GM12872 (cell line): ENCODE measurements around the gene OXCT2.

Experiments
- TF ChIP-seq, protein P1 (sequence below): IDR thresholded peaks from 3 replicates; pipeline ENCODE4 v1.5.1; 2011; ENCODE audit warnings: low read depth, mild to moderate bottlenecking, low read length, moderate library complexity; ENCODE audit not compliant: insufficient read depth

The OXCT2 gene

DNA sequence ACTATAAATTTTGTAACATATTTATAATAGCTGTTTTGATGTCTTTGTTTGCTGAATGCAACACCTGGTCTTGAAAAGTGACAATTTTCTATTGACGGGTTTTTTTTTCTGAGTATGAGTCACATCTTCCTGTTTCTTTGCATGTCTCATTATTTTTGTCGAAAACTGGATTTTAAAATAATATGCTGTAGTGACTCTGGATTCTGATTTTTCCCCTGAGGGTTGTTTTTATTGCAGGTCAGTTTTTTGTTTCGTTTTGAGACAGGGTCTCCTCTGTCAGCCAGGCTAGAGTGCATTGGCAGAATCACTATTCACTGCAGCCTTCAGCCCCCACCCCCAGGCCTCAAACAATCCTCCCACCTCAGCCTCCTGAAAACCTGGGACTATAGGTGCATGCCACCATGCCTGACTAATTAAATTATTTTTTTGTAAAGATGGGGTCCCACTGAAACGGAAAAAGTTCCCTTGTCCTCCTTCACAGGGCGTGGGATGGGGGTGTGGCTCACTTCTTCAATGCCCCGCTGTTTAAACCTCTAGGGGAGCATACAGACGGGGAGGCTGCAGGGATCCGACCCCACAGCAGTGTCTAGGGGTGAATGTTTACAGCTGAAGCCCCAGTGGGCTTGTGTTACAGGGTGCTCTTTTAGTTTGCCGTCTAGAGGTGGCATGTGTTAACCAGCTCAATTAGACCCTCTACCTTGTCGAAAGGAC lies 43.8 kb downstream of the OXCT2 start:
- TF ChIP-seq, protein P1, sequence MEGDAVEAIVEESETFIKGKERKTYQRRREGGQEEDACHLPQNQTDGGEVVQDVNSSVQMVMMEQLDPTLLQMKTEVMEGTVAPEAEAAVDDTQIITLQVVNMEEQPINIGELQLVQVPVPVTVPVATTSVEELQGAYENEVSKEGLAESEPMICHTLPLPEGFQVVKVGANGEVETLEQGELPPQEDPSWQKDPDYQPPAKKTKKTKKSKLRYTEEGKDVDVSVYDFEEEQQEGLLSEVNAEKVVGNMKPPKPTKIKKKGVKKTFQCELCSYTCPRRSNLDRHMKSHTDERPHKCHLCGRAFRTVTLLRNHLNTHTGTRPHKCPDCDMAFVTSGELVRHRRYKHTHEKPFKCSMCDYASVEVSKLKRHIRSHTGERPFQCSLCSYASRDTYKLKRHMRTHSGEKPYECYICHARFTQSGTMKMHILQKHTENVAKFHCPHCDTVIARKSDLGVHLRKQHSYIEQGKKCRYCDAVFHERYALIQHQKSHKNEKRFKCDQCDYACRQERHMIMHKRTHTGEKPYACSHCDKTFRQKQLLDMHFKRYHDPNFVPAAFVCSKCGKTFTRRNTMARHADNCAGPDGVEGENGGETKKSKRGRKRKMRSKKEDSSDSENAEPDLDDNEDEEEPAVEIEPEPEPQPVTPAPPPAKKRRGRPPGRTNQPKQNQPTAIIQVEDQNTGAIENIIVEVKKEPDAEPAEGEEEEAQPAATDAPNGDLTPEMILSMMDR: no peak

DNA sequence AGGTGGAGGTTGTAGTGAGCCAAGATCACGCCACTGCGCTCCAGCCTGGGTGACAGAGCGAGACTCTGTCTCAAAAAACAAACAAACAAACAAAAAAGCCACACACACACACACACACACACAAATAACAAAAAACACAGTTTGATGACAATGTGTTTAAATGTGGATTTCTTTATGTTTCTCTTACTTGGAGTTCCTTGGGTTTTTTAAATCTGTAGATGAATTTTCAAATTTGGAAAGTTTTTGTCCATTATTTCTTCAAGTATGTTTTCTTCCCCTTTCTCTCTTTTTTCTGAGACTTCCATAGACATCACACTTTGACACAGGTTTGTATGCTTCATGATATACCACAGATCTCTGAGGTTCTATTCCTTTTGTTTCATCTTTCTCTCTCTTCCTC lies 44.5 kb downstream of the OXCT2 start:
- TF ChIP-seq, protein P1: no peak

DNA sequence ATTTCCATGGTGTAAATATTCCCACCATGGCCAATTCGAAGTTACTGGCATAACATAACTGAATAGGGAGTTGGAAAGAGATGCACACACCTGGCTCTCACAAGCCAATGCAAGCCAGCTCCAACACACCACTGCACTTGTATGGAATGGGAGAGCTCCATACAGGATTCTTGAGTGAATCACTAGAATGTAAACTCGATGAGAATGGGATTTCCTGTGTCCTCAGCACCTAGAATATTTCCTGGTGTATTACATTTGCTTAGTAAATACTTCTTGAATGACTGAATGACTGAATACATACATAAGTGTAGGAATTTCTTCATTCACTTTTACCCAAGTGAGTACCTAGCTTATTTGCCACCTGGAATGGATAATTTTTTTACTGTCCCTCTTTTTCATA lies 48.7 kb downstream of the OXCT2 start:
- TF ChIP-seq, protein P1: no peak

DNA sequence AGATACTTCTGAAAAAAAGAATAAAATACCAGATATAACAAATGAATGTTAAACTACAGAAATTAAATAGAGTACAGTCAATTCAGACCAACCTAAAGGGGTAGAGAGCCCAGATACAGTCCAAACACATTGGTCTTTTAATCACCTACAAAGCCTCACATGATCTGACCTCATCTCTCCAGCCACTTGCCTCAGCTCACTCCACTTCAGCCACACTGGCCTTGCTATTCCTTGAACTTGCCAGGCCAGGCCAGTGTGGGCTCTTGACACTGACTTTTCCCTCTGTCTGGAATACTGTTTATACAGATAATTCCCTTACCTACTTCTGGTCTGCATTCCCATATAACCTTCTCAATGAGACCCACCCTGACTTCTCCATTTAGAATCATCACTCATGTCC lies 49.5 kb downstream of the OXCT2 start:
- TF ChIP-seq, protein P1: no peak

DNA sequence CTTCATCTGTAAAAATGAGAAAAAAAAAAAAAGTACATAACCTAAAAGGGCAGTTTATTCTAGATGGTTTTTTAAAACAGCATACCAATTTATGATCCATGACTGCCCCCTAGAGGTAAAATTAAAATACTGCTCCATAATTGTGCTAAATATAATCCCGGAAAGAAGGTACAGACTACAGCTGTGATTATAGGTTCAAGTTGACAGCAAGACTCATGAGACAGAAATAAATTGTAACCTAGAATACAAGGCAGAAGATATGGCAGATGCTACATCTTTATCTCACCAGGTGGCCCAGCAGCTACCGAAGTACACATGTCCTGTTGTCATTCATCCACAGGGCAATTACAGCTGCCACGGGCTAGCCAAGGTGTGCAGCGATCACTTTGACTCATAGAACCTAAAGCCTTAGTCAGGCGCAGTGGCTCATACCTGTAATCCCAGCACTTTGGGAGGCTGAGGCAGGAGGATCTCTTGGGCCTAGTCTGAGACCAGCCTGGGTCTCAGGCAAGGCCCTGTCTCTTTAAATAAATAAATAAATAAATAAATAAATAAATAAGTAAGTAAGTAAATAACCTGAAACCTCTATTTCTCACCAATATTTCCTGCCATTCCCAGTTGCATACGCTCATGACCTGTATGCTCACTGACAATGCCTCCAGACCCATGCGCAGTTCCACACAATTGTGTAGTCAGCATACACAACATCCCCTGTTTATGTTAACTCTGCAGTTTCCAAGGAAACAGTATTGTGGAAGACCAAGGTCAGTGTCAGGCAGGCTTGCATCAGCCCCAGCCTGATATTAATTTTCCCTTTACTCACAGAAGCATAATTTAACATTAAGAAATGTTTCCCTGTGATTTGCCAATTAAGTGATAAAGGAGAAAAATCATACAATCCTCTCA lies 50.8 kb downstream of the OXCT2 start:
- TF ChIP-seq, protein P1: peak; percentile 44; the same call in 1 of the 3 replicates
